Middle frontal gyrus (tissue), 1 donor: ENCODE results near the gene QPRT.
"Not testable (repeated sequence)": the region's sequence is repeated elsewhere in the genome, so short reads cannot be mapped to it uniquely, and the experiment has no call there.

Experiments
- DNase-seq: peaks from one replicate; pipeline ENCODE4 v3.0.0-alpha.2; 2015; ENCODE audit warnings: low spot score; ENCODE audit errors: extremely low spot score

The QPRT gene

GRCh38 chr16:29717113-29717512, 38.1 kb downstream of the QPRT start:
- DNase-seq: no peak

DNA sequence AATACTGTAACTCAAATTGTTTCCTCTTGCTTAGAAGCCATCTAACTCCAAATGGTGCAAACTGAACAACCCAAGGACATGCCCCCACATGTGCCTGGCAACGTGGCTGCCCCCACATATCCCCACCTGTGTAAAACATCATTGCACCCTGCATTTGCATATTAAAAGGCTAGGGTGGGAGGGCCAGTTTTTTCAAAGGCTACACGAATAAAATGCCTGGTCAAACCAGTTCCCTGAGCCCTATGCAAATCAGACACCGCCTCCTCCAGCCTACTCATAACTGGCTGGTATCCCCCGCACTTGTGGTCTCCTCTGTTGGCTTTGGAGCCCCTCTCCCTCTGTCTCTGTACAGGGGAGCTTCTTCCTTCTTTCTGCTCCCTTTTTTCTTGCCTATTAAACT, 40.1 kb downstream of the QPRT start:
- no peak for DNase-seq

DNA sequence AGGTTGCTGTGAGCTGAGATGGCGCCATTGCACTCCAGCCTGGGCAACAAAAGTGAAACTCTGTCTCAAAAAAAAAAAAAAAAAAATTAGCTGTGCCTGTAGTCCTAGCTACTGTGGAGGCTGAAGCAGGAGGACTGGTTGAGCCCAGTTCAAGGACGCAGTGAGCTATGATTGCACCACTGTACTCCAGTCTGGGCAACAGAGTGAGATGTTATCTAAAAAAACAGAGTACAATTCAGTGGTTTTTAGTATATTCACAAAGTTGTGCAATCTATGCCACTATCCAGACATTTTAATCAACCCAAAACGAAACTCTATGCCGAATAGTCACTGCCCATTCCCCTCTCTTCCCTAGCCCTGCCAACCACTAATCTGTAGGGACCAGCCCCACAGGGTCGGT, 41.7 kb downstream of the QPRT start:
- no peak for DNase-seq

GRCh38 chr16:29721167-29721879, 42.3 kb downstream of the QPRT start:
- DNase-seq: peak; percentile 27

DNA sequence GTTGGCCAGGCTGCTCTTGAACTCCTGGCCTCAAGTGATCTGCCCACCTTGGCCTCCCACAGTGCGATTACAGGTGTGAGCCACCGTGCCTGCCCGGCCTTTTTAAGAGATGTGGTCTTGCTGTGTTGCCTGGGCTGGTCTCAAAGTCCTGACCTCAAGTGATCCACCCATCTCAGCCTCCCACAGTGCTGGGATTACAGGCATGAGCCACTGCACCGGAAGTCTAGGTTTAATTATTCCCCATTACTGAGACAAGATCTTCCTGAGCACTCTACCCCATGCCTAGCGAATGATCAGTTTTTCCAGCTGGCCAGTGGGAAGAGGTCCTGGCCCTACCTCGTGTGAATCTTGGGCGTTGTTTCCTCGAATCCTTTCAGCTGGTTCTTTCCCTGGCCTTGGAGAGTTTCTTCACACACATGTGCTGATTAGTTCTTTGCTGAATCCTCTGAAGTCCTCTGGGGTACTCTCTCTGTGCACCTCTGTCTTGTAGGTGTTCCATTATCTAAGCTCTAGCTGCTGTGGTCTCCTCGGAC, 47.9 kb downstream of the QPRT start:
- no peak for DNase-seq

DNA sequence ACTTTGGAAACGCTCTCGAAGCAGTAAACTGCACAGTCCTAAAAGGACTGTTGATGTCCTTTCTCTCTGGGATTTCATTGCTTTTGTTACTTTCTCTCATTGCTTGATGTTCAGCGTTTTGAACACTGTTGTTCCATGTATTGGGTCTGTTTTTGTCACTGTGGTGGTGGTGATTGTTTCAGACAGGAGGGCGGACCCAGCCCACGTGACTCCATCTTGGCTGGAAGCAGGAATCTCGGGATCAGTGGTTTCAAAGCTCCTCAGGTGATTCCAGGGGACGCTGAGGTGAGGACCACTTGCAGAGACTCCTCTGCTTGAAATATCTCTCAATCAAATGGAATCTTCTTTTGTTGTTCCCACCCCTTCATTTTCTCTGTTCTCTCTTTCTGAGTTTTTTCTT, 48.5 kb downstream of the QPRT start:
- no peak for DNase-seq

GRCh38 chr16:29729116-29729521, 50.1 kb downstream of the QPRT start:
- peak; percentile 10 for DNase-seq

GRCh38 chr16:29730649-29731048, 51.7 kb downstream of the QPRT start:
- no peak for DNase-seq

DNA sequence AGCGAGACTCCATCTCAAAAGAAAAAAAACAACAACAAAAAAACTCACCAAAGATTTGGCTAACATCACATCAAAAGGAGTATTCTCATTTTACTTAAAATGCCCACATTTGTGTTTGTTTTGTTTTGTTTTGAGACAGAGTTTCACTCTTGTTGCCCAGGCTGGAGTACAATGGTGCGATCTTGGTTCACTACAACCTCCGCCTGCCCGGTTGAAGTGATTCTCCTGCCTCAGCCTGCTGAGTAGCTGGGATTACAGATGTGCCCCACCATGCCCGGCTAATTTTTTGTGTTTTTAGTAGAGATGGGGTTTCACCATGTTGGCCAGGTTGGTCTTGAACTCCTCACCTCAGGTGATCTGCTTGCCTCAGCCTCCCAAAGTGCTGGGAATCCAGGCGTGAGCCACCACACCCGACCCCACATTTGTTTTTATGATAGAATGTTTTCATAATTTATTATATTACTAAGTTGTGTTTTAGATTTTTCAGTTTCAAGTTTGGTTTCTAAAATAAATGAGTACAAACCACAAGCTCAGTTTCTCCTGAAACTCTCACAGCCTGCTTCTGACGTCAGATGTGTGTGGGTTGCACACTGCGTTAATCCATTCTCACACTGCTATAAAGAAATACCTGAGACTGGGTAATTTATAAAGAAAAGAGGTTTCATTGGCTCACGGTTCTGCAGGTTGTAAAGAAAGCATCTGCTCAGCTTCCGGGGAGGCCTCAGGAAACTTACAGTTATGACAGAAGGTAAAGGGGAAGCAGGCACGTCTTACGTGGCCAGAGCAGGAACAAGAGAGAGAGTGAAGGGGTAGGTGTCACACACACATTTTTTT, 53.0 kb downstream of the QPRT start:
- DNase-seq: not testable (repeated sequence)

- no peak for DNase-seq
These were observed 55.8 kb downstream of the QPRT start for GRCh38 chr16:29734786-29735185.

- DNase-seq: no peak
These were observed 57.1 kb downstream of the QPRT start for GRCh38 chr16:29736112-29736511.

DNA sequence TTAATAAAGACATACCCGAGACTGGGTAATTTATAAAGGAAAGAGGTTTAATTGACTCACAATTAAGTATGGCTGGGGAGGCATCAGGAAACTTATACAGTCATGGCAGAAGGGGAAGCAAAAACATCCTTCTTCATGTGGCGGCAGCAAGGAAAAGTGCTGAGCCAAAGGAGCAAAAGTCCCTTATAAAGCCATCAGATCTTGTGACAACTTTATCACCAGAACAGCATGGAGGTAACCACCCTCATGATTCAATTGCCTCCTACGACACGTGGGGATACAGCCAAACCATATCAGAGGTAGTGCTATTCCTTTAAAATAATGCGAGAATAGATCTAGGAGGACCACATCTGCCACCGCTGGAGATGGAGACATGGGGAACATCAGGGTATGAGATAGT, 57.8 kb downstream of the QPRT start:
- no peak for DNase-seq

- no peak for DNase-seq
These were observed 58.7 kb downstream of the QPRT start for GRCh38 chr16:29737713-29738112.

DNA sequence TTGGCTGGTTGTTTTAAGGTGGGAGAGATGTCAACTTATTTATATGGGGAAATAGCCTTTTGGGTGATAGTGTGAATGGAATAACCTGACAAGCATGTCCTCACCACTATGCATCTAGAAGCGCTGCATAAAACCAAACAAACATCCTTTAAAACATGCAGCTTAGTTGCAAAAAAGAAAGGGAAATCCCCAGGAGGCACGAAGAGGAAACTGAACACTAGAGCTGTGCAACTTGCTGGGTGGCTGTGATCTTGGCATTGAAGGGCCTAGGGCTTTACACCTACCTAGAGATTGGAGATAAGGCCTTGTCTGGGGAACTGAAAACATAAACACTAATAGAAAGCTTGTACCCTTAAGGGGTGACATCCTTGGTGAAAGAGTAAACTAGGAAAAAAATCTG, 59.5 kb downstream of the QPRT start:
- no peak for DNase-seq

- not testable (repeated sequence) for DNase-seq
These were observed 61.1 kb downstream of the QPRT start for GRCh38 chr16:29739927-29740629.

DNA sequence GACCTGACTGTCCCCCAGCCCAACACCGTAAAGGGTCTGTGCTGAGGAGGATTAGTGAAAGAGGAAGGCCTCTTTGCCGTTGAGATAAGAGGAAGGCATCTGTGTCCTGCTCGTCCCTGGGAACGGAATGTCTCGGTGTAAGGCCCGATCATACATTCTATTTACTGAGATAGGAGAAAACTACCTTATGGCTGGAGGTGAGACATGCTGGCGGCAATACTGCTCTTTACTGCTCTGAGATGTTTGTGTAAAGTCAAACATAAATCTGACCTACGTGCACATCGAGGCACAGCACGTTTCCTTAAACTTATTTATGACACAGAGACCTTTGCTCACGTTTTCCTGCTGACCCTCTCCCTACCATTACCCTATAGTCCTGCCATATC, 61.6 kb downstream of the QPRT start:
- DNase-seq: not testable (repeated sequence)

GRCh38 chr16:29742683-29743275, 63.8 kb downstream of the QPRT start:
- no peak for DNase-seq

GRCh38 chr16:29743475-29743826, 64.5 kb downstream of the QPRT start:
- DNase-seq: no peak

DNA sequence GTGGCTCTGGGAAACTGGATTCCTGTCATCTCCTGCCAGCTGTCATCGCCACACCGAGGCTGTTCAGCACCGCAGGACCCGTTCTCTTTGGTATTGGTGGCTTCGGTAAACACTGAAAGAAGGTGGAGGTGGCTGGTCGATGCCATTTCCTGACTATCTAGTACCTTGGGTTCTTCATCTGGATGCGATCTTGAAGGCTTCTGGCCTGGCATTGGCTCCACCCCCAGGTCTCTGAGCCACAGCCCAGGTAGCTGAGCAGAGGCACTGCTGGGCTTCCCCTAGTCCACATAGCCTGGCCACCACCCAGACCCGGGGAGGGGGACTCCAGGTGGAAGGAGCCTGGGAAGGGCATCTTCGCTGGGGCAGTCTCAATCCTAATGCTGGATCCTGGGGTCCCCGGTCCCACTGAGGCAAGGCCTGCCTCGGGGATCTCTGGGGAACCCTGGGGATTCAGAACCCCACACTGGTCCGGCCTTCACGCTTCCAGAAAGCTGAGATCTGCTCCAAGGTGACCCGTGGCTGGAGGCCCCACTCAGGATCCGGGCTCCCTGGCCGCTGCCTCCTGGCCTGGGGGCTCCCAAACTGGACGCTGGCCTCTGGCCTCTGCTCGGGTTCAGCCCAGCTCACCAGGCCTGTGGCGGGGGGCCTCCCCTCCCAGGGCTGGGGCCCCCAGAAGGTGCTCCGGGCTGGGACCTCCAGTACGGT, 65.0 kb downstream of the QPRT start:
- no peak for DNase-seq

DNA sequence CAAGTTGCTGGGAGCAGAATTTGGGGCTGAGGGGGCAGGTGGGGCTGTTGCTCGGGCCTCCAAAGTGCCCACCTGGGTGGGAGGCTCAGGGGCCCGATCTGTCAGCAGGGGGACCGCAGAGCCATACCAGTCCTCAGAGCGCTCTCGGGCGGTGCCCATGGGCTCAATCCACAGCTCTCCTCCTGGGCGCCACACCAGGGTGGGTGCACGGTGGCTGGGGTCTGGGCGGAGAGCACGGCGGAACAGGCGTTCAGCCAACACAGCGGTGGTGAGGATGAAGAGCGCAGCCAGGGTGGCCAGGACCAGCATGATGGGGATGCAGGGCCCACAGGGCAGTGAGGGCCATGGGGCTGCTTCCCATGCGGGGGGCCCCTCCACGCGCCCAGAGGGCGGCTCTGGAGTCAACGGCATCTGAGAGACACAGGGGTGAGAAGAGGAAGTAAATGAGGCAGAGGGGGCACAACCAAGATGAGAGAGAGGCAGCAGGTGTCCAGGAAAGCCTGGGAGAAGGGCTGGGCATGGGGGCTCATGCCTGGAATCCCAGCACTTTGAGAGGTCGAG, 65.6 kb downstream of the QPRT start:
- no peak for DNase-seq
